ENCODE measurements around the gene RPAP3.

RPAP3 gene, protein sequence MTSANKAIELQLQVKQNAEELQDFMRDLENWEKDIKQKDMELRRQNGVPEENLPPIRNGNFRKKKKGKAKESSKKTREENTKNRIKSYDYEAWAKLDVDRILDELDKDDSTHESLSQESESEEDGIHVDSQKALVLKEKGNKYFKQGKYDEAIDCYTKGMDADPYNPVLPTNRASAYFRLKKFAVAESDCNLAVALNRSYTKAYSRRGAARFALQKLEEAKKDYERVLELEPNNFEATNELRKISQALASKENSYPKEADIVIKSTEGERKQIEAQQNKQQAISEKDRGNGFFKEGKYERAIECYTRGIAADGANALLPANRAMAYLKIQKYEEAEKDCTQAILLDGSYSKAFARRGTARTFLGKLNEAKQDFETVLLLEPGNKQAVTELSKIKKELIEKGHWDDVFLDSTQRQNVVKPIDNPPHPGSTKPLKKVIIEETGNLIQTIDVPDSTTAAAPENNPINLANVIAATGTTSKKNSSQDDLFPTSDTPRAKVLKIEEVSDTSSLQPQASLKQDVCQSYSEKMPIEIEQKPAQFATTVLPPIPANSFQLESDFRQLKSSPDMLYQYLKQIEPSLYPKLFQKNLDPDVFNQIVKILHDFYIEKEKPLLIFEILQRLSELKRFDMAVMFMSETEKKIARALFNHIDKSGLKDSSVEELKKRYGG

DNA sequence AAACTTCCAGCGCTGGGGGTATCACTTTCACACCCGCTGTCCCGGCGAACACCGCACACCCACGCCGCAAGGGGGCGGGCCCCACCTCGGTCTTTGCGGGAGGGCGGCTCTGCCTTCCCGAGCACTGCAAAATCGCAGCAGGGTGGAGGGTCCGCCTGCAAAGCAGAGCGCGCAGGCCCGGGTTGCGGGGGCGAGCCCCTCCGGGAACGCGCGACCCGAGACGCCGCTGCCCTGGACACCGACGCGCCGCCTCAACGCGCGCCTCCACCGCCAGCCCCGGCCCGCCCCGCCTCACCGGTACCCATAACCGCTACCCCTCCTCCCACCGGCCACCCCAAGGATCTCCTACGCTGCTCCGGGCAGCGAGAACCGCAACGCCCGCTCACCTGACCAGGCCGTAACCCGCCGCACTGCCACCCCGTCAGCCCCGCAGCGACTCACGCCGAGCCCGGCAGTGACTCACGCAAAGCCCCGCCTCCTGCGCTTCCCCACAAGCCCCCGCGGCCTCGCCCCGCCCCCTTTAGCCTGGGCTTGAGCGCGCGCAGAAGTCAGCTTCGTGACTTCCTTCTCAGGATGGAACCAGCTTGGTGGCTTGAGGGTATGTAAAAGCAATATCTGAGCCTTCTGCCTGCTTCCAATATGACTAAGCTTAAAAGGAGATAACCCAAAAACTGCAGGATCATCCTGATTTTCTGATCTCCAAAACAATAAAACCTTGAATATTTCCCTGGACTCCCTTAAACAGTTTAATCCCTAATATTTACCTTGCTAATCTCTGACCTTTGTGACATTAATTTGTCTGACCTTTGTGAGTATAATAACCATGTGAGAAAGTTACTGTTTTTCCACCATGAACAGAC is at the start of gene RPAP3:
Gene RPAP3, minus strand, starts transcription at position 465 of the 860 bp plus-strand sequence. CDS start 3,190 bp downstream, outside the sequence.
- DNase-seq (ENCODE audit: low read depth): peak; percentile 94

DNA sequence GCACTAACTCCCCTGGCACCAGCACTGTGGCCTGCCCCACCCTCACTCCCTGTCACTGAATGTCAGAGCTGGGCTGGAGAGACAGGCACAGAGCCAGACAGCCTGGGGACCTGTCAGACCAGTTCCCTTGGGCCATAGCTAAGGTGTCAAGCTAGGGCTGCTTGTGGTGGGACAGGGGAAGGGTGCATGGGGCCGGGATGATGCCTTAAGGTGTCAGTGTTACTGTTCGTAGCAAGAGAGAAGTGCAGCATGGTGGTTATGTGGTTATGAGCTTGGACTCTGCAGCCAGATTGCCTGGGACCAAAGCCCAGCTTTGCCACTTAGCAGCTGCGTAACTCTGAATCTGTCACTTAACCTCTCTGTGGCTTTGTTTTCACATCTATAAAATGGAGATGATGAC is 49.1 kb upstream of the RPAP3 start:
- DNase-seq (ENCODE audit: low read depth): no peak

DNA sequence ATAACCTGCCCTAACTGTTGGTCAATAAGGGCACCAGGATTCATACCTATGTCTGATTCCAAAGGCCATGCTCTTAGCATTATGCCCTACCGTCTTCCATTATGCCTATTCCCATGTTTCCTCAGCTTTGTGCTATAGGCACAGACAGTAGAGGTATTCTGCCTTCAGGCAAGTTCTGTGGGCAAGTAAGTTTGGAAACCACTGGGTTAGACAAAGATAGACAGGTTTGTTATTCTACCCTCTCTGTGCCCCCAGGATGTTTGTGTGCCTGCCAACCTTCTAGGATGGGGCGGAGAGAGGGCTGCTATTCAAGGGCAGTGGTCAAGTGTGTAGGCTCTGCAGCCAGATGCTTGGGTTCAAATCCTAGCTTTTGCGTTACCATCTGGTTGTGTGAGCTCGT is 48.3 kb upstream of the RPAP3 start:
- peak; percentile 47 for DNase-seq (ENCODE audit: low read depth)

DNA sequence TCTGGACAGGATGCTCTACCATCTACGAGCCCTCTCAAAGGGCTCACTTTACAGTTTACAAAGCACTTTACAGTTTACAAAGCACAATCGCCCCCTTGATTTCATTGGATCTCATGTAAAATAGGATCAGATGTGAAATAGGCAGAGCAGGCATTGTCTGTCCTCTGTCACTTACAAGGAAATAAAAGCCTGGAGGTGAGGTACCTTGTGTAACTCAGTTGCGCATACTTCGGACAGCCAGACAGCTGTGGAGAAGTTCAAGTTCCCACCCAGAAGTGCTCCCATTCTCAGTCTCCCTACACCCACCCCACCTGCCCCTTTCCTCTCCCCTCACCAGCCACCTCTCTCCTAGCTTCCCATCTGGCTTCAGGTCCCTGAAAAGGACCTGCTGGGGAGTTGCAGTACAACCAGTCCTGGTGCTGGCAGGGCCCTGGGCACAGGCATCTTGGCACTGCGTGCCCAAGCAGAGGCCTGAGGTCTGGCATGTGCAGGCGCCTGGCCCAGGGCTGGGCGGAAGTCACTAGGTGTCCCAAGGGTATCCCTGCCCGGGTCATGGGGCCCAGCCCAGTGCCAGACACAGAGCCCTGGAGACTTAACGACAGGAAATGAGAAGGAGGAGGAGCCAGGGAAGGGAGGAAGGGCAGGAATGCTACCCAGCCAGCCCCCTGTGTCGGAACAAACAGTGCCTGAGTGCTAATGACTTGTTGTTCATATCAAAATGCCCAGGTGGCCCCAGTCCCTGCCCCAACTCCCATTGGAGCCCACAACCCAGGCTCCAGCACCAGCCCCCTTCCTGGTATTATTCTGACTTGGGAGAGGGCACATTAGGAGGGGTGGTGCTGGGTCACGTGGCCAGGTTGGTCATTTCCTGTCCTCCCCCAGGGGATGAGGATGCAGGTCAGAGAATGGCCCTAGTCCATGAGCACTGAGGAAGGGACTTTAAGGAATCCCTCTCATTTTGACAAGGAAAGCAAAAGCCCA is 47.5 kb upstream of the RPAP3 start:
- peak; percentile 55 for DNase-seq (ENCODE audit: low read depth)

DNA sequence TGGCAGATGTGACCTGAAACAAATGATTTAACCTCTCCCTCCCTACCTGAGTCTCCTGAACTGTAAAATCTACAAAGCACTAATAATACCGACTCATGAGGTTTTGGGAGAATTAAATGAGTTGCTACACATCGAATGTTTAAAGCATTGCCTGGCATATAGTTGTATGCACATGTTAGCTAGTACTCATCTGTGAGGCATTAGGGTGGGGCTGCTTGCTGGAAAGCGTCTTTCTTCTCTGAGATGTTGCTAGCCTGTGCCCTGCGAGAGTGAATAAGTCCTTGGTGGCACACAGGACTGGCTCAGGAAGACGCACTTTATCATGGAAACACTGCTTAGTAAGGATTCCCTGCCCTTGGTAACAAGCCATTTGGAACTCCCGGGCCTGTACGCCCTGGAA is 46.7 kb upstream of the RPAP3 start:
- DNase-seq (ENCODE audit: low read depth): peak; percentile 73

DNA sequence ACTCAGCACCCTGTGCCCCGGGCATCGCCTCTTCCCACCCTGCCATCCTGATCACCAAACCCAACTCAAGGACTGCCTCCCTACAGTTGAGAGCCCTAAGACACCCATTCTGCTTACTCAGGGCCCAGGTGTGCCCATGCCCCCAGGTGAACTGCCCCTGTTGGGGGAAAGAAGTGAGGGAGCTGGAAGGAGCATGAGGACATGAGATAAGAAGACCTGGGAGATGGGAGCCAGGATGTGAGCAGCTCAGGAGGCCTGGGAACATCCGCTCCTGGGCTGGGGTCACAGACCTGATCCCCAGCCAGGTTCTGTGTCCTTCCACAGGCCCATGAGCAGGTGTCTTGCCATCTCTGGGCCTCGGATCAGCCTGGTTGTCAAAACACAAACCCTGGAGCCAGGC is 46.3 kb upstream of the RPAP3 start:
- no peak for DNase-seq (ENCODE audit: low read depth)

DNA sequence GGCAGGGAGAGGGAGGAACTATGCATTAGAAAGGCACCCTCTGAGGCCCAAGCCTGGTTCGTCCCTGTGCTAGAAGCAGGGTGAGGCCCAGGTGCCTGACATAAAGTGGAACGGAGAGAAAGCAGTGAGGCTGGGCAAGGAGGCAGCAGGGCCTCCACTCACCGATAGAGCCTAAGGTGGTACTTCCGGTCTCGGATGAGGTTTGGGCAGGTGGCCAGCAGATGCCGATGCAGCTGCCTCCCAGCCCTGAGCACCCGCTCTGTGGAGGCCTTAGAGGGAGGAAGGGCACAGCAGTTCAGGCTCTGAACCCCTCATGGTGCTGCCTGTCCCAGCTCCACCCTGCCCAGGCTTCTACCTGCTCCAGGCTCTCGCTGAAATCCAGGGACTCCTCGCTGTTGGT is 45.7 kb upstream of the RPAP3 start:
- DNase-seq (ENCODE audit: low read depth): no peak

DNA sequence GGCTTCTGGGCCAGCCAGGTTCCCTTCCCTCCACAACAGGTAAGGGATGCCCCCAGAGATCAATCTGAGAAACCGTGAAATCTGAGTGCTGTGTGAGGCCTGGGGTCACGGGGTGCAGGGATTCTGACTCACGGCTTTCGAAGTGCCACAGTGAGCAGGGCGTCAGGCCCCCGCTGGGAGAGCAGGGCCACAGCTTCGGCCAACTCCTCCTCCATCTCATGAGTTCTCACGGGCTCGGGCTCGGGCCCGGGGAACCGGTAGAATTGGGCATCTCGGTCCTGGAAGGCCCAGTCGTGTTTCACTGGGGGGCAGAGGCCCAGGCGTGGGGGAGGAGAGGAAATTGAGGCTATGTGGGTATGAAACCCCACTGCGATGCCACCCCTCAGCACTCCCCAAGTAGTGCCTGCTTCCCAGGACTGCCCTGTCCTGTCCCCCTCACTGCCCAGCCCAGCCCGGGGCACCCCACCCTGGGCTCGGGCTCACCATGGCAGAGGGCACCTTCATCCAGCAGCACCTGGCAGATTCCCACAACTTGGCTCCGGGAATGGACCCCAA is 45.2 kb upstream of the RPAP3 start:
- DNase-seq (ENCODE audit: low read depth): no peak

DNA sequence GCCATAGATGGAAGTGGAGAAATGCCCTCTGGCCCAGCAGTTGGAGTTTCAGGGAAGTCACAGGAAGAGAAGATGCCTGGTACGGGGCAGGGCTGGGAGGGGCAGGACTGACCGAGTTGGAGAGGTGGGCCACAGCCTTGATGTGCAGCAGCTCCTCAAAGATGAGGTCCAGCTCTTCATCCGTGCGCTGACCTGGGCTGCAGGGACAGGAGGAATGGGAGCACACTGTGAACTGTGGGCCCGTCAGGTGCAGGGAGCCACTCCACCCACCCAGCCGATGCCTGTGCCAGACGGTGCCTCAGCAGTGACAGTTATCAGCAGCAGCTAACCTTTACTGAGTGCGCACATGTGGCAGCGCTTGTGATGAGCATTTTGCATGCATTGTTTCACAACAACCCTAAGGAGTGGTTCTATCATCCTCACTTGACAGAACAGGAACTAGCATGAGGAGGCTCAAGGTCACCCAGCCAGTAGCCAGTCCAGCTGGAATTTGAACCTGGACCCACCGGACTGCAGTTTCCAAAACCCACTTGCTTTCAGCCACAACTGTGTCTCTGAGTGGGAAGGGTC is 44.5 kb upstream of the RPAP3 start:
- no peak for DNase-seq (ENCODE audit: low read depth)

DNA sequence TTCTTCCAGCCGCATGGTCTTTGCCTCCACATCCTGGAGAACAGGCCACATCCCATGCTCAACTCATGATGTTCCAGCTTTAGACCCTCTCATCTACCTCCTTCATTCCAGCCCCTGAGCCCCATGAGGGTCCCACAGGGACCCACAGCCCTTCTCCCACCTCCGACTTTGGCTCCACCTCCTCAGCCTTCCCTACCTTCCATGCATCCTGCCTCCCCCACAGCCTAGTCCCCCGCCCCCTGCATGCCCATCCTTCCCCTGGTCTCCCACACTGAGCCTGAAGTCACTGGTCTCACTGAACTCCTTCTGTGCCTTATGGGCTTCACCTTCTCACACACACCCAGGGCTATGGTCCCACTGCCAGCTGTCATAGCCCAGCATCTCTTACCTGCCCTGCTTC is 43.1 kb upstream of the RPAP3 start:
- no peak for DNase-seq (ENCODE audit: low read depth)

DNA sequence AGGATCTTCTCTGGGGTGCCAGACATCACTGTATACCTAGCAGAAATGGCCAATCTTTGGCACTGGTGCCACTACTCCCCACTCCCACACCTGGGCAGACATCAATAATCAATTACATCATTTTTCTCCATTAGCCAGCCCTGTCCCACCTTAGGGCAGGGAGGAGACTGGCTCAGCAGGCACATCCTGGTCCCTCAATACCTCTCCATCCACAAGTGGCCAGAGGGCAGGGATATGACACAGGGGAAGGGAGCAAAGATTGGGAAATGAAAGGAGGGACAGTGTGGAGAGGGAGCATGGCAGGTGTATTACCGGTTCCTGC is 42.6 kb upstream of the RPAP3 start:
- no peak for DNase-seq (ENCODE audit: low read depth)

DNA sequence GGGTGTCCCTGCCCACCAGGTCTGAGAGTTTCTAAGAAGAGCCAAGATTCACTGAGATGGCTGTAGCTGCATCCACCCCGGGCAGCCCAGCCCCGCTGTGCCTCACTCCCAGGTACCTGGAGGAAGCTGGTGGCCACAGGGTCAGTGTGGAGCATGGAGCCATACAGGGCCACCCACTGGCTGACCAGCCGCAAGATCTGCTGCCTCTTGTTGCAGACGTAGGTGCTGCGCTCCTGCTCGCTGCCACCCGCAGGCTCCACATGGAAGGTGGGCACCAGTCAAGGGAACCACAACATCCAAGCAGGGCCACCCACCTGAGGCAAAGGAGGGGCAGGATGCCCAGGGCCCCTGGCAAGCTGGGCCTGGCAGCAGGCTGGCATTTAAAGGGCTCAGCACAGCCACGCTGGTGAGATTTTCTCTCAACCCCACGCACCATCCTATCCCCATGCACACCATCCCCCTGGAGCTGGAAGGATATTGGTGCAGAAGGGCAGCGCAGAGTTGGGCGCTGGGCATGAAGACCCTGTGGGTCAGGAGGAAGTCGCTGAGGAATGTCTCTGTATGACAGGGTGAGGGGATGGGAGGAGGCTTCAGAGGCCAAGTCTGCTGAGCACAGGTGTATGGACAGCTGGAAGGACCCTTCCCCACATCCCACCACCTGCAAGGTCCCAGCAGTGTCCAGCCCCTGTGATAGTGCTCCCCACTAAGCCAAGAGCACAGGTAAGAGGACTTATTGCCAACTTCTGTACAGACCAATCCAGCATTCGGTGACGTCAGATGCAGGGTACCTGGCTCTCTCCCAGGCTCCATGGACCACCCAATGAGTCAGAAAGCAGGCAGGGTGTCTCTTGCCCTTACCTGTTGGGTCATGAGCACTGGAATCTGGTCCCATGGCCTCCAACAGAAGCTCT is 42.0 kb upstream of the RPAP3 start:
- DNase-seq (ENCODE audit: low read depth): no peak

DNA sequence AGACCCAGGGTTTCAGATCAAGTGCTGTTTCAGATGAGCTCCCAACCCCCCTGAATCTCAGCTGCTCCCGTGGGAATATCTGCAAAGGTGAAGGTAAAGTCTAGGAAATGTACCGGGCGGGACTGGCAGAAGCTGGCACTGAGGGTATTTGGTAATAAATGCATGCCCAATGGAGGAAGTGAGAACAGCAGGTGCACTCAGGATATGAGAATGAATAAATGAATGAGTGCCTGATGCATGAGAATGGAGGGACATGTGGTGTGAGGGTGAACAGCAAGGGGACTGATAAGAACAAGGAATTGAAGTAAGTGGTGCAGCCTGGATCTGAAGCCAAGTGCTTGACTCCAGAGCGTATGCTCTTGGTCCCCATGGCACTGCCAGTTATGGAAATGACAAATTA is 41.3 kb upstream of the RPAP3 start:
- DNase-seq (ENCODE audit: low read depth): no peak

DNA sequence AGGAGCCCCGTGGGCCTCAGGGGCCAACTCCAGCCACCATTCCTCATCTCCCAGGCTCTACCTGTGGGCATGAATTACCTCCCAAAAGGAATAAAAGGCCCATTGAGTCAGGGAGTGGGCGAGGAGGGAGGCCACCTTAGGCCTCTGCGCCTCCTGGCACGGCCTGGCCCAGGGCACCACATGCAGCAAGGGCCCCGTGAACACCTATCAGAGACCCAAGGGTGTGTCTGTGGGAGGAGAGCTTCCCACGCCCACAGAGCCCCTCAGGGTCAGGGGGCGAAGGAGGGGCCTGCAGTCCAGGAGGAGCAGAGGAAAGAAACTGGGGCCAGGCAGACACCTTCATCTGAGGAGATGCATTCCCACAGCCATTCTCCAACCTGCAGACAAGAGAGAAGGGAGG is 40.7 kb upstream of the RPAP3 start:
- no peak for DNase-seq (ENCODE audit: low read depth)

DNA sequence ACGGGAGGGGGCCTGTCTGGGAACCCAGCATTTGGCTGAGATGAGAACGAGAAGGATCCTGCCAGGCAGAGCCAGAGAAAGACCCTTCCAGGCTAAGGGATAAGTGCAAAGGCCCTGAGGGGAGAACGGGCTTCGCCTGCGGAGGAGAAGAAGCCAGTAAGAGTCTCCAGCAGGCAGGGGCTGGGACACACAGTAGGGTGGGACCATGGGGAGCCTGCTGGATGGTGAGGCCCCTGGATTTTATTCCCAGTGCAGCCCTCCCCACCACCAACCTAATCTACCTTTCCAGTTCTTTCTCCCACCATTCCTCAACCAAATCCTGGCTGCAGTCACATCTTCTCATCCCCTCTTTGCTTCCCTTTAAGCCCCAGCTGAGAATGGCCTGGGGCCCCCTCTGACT is 40.2 kb upstream of the RPAP3 start:
- no peak for DNase-seq (ENCODE audit: low read depth)

DNA sequence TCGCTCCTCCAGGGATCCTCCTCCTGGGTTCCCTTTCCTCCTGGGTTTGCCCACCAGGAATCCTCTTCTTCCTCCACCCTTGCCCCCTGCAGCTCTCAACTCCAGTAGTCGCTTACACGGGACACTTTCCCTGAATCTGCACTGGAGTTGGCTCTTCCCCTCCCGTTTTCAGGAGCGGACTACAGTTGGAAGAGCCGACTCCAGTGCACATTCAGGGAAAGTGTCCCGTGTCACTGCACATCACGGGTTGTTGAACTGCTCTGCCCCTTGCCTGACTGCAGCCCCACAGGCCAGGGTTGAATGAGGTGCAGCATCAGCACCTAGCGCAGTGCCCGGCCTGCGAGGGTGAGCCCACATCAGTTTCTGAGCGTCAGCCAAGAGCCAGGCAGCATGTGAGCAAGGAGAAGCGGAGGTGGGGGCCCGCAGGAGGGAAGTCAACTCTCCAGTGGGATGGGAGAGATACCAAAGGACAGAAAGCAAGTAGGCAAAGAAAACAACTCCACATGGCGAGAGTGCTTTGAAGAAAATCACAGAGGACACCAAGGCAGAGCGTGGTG is 39.7 kb upstream of the RPAP3 start:
- DNase-seq (ENCODE audit: low read depth): no peak

DNA sequence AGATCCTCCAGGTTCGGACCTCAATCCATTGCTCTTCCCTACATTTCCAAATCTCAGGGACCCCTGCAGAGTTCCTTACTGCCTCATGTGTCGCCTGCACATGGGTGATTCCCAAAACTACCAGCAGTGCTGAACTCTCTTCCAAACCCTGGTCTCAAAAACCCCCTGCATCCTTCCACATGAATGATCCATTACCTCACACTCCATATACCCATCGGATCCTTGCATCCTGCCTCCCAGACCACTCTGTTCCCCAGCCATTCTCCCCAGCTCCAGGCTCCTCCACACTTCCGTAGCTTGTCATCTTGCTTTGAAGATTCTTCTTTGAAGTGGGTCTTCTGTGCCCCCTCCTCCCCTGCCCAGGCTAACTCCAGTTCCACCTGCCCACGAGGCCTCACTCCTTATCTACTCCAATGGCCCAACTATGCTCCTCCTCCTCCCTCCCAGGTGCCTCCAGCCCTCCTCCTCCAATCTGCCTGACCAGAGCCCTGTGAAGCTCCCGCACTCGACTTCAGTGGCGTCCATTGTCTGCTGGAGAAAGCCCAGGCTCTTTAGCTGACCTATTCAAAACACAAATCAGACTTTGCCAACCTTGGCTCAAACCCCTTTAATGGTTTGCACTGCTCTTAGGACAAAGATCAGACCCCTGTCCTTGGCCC is 39.1 kb upstream of the RPAP3 start:
- DNase-seq (ENCODE audit: low read depth): no peak

DNA sequence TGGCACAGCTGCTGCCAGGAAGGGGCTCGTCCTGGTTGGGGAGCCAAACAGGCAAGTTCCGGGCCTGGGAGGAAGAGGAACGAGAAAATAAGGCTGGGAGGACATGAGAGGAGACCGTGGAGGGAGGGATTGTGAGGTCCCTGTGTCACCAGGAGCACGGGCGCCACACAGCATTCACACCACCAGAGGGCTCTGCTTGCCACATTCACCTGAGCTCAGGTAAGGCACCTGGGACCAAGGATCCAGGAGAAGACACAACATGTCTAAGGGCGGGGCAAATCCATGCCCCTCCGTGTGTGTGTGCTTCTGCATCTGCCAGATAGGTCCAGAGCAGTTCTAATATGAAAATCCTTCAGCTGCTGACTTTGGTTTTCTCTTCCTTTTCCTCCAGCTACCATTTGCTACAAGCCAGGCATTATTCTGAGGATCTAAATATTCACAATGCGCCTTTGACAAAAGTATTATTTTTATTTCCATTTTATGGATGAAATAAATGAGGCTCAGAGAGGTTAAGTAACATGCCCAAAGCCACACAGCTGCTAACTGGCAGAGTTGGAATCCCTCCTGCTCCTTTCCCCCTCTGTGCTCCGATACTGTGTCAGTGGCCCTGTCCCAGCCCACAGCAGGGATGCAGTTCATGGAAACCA is 38.3 kb upstream of the RPAP3 start:
- DNase-seq (ENCODE audit: low read depth): no peak

Data from EH (cell line).